ENCODE measurements around the gene PLCL2. TPM values are rescaled to one million over a fixed set of nuclear protein-coding genes. Genes with fewer than 3 reads are reported as not detected.

The PLCL2 gene
- total and polyA plus RNA-seq, 8 donors: 1.8 to 12.1 (median 7.4) TPM

DNA sequence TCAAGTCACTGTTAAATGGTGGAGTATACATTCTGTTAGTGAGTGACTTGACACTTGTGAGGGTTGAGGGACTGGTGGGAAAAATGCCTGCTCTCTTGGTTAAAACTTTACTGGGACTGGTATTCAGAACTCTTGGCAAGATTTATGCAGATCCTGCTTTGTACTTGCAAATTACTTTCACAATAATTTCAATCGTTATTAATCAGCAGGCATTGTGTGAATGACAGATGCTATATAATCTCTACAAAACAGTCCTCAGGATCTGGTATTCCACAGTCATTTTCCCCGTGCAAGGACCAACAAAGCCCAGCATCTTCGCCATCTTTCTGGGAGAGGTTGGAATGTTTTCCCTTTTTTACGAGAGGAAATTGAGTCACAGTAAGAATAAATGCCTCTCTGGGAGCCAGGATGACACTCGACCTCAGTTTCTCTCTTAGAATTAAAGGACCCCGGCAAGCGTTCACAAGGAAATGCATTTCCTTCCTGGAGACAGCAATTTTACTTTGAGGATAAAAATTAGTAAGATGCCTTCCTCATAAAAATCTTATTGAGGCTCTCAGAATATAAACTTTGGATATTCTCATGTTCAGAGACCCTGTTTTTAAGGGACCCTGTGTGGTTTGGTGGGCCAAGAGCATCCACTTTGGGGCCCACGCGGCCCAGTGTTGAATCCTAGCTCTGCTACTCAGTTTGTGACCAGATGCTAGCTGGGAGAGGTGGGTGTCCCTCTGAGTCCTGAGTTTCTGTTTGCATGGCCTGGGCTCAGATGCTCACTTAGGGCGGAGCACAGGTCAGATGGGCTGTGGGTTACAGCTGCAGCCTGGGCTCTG, 45.3 kb upstream of the PLCL2 start:
- peaks cover 9 to 41% (median 23%) of the 10 kb centered on the region in 3 donors for H3K4me1 ChIP-seq
- no peak for FAIRE-seq
- H3K36me3 ChIP-seq: no peaks in the 10 kb centered on the region
- intact Hi-C loops (cut with DNase I): no loop called here
- no peak for ATAC-seq
- no peak for DNase-seq
- no peak overlapping the region for H3K4me3 ChIP-seq
- peak overlapping the region in 1 of 4 donors; percentile 33 for H3K27ac ChIP-seq
- H3K9me3 ChIP-seq: no peaks in the 10 kb centered on the region
- WGBS, 2 donors: 75 to 79% methylated on average over 10 of the region's 10 CpGs
- H3K27me3 ChIP-seq: no peaks in the 10 kb centered on the region
- TF ChIP-seq, protein P1, sequence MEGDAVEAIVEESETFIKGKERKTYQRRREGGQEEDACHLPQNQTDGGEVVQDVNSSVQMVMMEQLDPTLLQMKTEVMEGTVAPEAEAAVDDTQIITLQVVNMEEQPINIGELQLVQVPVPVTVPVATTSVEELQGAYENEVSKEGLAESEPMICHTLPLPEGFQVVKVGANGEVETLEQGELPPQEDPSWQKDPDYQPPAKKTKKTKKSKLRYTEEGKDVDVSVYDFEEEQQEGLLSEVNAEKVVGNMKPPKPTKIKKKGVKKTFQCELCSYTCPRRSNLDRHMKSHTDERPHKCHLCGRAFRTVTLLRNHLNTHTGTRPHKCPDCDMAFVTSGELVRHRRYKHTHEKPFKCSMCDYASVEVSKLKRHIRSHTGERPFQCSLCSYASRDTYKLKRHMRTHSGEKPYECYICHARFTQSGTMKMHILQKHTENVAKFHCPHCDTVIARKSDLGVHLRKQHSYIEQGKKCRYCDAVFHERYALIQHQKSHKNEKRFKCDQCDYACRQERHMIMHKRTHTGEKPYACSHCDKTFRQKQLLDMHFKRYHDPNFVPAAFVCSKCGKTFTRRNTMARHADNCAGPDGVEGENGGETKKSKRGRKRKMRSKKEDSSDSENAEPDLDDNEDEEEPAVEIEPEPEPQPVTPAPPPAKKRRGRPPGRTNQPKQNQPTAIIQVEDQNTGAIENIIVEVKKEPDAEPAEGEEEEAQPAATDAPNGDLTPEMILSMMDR (IDR thresholded peaks at IDR 0.05): no peak

DNA sequence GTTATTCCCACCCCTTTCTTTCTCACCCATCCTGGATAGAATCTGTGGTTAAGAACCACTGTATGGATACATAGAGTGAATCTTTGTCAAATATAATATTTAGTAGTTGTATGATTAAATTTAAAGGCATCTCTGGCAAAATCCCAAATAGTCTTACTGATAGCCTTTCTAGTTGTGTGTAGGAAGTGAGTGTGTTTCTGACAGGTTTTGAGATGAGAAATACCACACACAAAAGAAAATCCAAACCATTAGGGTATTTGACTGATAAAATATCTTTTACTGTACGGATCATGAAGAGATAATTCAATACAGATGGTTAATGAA, 44.7 kb upstream of the PLCL2 start:
- TF ChIP-seq, protein P1 (IDR thresholded peaks at IDR 0.05): no peak
- DNase-seq (no peak), ATAC-seq (no peak), FAIRE-seq (no peak)
- no peak overlapping the region for H3K27ac ChIP-seq
- H3K9me3 ChIP-seq: no peaks in the 10 kb centered on the region
- intact Hi-C loops (cut with DNase I): no loop called here
- H3K4me3 ChIP-seq: no peak overlapping the region
- no peaks in the 10 kb centered on the region for H3K36me3 ChIP-seq
- H3K27me3 ChIP-seq: no peaks in the 10 kb centered on the region
- 53 to 62% methylated on average over 1 of the region's 1 CpG for WGBS, 2 donors
- H3K4me1 ChIP-seq: peaks cover 9 to 41% (median 26%) of the 10 kb centered on the region in 3 donors

DNA sequence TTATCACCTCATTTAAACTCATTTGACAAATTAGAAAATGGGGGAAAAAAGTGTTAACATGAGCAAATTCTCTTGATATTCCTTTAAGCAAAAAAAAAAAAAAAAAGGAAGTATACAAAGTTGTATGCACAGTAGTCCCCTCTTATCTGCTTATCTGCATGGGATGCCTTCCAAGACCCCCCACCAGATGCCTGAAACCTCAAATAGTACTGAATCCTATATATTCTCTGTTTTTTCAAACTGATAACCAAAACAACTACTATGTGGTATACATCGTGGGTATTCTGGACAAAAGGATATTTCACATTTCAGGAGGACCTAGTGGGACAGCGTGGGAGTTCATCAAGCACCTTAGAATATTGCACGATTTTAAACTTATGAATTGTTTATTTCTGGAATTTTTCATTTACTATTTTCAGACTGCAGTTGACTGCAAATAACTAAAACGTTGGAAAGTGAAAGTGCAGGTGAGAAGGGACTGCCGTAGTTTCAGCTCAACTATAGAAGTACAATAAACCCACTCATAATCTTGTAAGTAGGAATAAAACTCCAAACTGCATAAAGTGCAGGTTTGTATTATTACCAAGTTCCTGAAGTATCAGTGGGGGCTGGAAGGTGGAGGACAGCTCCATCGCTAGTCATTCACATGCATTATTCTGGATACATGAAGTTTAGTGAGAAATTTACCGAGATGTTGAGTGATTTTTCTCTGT, 43.6 kb upstream of the PLCL2 start:
- ATAC-seq (no peak), DNase-seq (no peak), FAIRE-seq (no peak)
- TF ChIP-seq, protein P1 (IDR thresholded peaks at IDR 0.05): no peak
- H3K36me3 ChIP-seq: no peaks in the 10 kb centered on the region
- peak overlapping the region in 1 of 4 donors; percentile 58 for H3K27ac ChIP-seq
- intact Hi-C loops (cut with DNase I): no loop called here
- no peaks in the 10 kb centered on the region for H3K27me3 ChIP-seq
- WGBS, 2 donors: 43 to 74% methylated on average over 7 of the region's 7 CpGs
- H3K4me3 ChIP-seq: peak overlapping the region in 2 of 4 donors; percentile 12 to 20
- peaks cover 11 to 44% (median 26%) of the 10 kb centered on the region in 3 donors for H3K4me1 ChIP-seq
- no peaks in the 10 kb centered on the region for H3K9me3 ChIP-seq

DNA sequence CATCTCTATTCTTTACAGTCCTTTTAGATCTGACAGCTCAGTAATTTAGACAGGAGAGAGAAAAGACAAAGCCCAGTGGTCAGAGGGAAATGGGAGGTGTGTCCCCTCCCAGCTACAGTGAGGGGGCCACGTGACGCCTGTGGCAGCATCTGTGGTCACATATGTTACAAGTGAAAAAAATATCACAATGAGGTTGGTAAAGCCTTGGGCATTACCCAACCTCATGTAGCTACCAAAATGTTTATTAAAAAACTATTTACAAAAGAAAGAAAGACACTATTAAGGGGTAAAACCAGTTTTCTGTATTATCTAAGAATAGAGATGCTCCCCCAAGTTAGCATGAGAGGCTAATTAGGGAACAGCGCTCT, 42.9 kb upstream of the PLCL2 start:
- FAIRE-seq (no peak), ATAC-seq (peak in 1 of 4 donors; percentile 30), DNase-seq (no peak)
- WGBS, 2 donors: 72 to 91% methylated on average over 3 of the region's 3 CpGs
- TF ChIP-seq, protein P1 (IDR thresholded peaks at IDR 0.05): no peak
- Histone ChIP-seq H3K27ac (peak overlapping the region in 2 of 4 donors; percentile 6 to 58), H3K27me3 (no peaks in the 10 kb centered on the region), H3K36me3 (no peaks in the 10 kb centered on the region), H3K4me1 (peaks cover 11 to 44% (median 26%) of the 10 kb centered on the region in 3 donors), H3K4me3 (no peak overlapping the region), H3K9me3 (no peaks in the 10 kb centered on the region)
- intact Hi-C loops (cut with DNase I): no loop called here
